Measurements from ENCODE around the gene SLC9A9.

SLC9A9 gene

GRCh38 chr3:143794793-143795462 is 53.3 kb downstream of the SLC9A9 start (continued):
- TF ChIP-seq TSHZ2 (CRISPR knock-in tag; IDR thresholded peaks at IDR 0.05): no peak
- TF ChIP-seq CREB5 (CRISPR knock-in tag; IDR thresholded peaks at IDR 0.05; ENCODE audit: low read depth): no peak
- TF ChIP-seq ESRRG (CRISPR knock-in tag; IDR thresholded peaks at IDR 0.05): no peak

GRCh38 chr3:143793971-143794370 is 54.3 kb downstream of the SLC9A9 start:
- no peak for ATAC-seq
- TF ChIP-seq TOX (CRISPR knock-in tag; IDR thresholded peaks at IDR 0.05; ENCODE audit: borderline replicate concordance): no peak
- TF ChIP-seq GLIS3 (CRISPR knock-in tag; IDR thresholded peaks at IDR 0.05): no peak

- TF ChIP-seq RARB (CRISPR knock-in tag; IDR thresholded peaks at IDR 0.05) (no peak), ZC3H10 (CRISPR knock-in tag; IDR thresholded peaks at IDR 0.05) (no peak), BACH2 (CRISPR knock-in tag; IDR thresholded peaks at IDR 0.05; ENCODE audit: borderline replicate concordance) (no peak), POU6F1 (CRISPR knock-in tag; IDR thresholded peaks at IDR 0.05; ENCODE audit: borderline replicate concordance, low read depth) (no peak), CSRNP3 (CRISPR knock-in tag; IDR thresholded peaks at IDR 0.05) (no peak), ZNF8 (CRISPR knock-in tag; IDR thresholded peaks at IDR 0.05) (no peak), TCF4 (CRISPR knock-in tag; IDR thresholded peaks at IDR 0.05; ENCODE audit: borderline replicate concordance) (no peak)
- ATAC-seq: no peak
These were observed 56.9 kb downstream of the SLC9A9 start for GRCh38 chr3:143791386-143791785.

- TF ChIP-seq PPARA (CRISPR knock-in tag; IDR thresholded peaks at IDR 0.05; ENCODE audit: borderline replicate concordance): no peak
- no peak for TF ChIP-seq BACH2 (CRISPR knock-in tag; IDR thresholded peaks at IDR 0.05; ENCODE audit: borderline replicate concordance)
- no peak for ATAC-seq
These were observed 61.8 kb downstream of the SLC9A9 start for GRCh38 chr3:143786219-143787191.

- TF ChIP-seq OSR1 (CRISPR knock-in tag; IDR thresholded peaks at IDR 0.05) (no peak), ZNF8 (CRISPR knock-in tag; IDR thresholded peaks at IDR 0.05) (no peak), ZC3H10 (CRISPR knock-in tag; IDR thresholded peaks at IDR 0.05) (no peak), TOX (CRISPR knock-in tag; IDR thresholded peaks at IDR 0.05; ENCODE audit: borderline replicate concordance) (no peak), ZNF565 (CRISPR knock-in tag; conservative IDR thresholded peaks at IDR 0.05; ENCODE audit: low read depth) (no peak), CSDC2 (CRISPR knock-in tag; IDR thresholded peaks at IDR 0.05) (no peak), CSRNP3 (CRISPR knock-in tag; IDR thresholded peaks at IDR 0.05) (no peak), ZFP3 (CRISPR knock-in tag; IDR thresholded peaks at IDR 0.05) (no peak), SNAI2 (CRISPR knock-in tag; IDR thresholded peaks at IDR 0.05) (no peak), PPARA (CRISPR knock-in tag; IDR thresholded peaks at IDR 0.05; ENCODE audit: borderline replicate concordance) (no peak), ARNTL (CRISPR knock-in tag; IDR thresholded peaks at IDR 0.05; ENCODE audit: borderline replicate concordance, low read depth) (no peak)
- no peak for ATAC-seq
These were observed 63.8 kb downstream of the SLC9A9 start for GRCh38 chr3:143784446-143784845.
